ENCODE measurements around the gene CSRP1.
A peak's percentile ranks its signal among the peaks of the same experiment; 100 is the strongest.

Gene CSRP1

GRCh38 chr1:201489643-201490261 is 17.2 kb downstream of the CSRP1 start:
- Histone ChIP-seq H3K36me3 (replicated peaks) (peaks cover 90% of the 10 kb centered on the region), H3K27me3 (replicated peaks) (no peaks in the 10 kb centered on the region), H3K4me3 (ENCODE audit: low read depth, low read length) (no peak overlapping the region), H3K27ac (peak overlapping the region; percentile 83)
- in situ Hi-C loops (cut with HindIII; ENCODE audit: low pct_ligation_motif_present, low sequenced_read_pairs): no loop called here
- no peak for DNase-seq
- TF ChIP-seq, protein P1, sequence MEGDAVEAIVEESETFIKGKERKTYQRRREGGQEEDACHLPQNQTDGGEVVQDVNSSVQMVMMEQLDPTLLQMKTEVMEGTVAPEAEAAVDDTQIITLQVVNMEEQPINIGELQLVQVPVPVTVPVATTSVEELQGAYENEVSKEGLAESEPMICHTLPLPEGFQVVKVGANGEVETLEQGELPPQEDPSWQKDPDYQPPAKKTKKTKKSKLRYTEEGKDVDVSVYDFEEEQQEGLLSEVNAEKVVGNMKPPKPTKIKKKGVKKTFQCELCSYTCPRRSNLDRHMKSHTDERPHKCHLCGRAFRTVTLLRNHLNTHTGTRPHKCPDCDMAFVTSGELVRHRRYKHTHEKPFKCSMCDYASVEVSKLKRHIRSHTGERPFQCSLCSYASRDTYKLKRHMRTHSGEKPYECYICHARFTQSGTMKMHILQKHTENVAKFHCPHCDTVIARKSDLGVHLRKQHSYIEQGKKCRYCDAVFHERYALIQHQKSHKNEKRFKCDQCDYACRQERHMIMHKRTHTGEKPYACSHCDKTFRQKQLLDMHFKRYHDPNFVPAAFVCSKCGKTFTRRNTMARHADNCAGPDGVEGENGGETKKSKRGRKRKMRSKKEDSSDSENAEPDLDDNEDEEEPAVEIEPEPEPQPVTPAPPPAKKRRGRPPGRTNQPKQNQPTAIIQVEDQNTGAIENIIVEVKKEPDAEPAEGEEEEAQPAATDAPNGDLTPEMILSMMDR (IDR thresholded peaks at IDR 0.05; ENCODE audit: low read depth, low read length, missing control alignments): no peak

- no peak overlapping the region for H3K4me3 ChIP-seq (ENCODE audit: low read depth, low read length)
- H3K27me3 ChIP-seq (replicated peaks): no peaks in the 10 kb centered on the region
- TF ChIP-seq, protein P1 (IDR thresholded peaks at IDR 0.05; ENCODE audit: low read depth, low read length, missing control alignments): no peak
- DNase-seq: peak; percentile 91
- peak overlapping the region; percentile 83 for H3K27ac ChIP-seq
- in situ Hi-C loops (cut with HindIII; ENCODE audit: low pct_ligation_motif_present, low sequenced_read_pairs): no loop called here
- peaks cover 92% of the 10 kb centered on the region for H3K36me3 ChIP-seq (replicated peaks)
Measured at GRCh38 chr1:201488830-201489589, 17.9 kb downstream of the CSRP1 start.

GRCh38 chr1:201487742-201488141 is 19.2 kb downstream of the CSRP1 start:
- Histone ChIP-seq H3K4me3 (ENCODE audit: low read depth, low read length) (no peak overlapping the region), H3K36me3 (replicated peaks) (peaks cover 92% of the 10 kb centered on the region), H3K27me3 (replicated peaks) (no peaks in the 10 kb centered on the region), H3K27ac (no peak overlapping the region)
- in situ Hi-C loops (cut with HindIII; ENCODE audit: low pct_ligation_motif_present, low sequenced_read_pairs): no loop called here
- no peak for DNase-seq
- TF ChIP-seq, protein P1 (IDR thresholded peaks at IDR 0.05; ENCODE audit: low read depth, low read length, missing control alignments): no peak

DNA sequence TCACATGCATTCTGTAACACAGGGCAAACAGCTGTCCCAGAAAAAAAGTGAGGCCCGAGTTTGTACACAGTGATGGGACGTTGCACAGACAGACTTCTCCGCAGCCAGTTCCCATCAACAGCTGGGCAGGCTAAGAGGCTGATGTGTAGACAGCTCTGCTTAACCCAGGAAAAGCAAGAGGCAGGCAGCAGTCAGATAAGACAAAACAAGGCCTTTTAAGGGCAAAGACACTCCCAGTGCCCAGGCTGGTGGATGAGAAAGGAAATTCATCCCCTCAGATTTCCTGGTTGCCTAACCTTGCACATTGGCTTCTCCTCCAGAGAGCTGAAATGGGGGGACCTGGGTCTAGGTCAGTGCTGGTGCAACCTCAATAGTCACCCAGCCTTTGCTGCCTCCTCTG is 20.7 kb downstream of the CSRP1 start:
- Histone ChIP-seq H3K36me3 (replicated peaks) (peaks cover 82% of the 10 kb centered on the region), H3K4me3 (ENCODE audit: low read depth, low read length) (no peak overlapping the region), H3K27me3 (replicated peaks) (no peaks in the 10 kb centered on the region), H3K27ac (no peak overlapping the region)
- in situ Hi-C loops (cut with HindIII; ENCODE audit: low pct_ligation_motif_present, low sequenced_read_pairs): no loop called here
- DNase-seq: no peak
- TF ChIP-seq, protein P1 (IDR thresholded peaks at IDR 0.05; ENCODE audit: low read depth, low read length, missing control alignments): no peak

GRCh38 chr1:201485184-201485774 is 21.6 kb downstream of the CSRP1 start:
- no peaks in the 10 kb centered on the region for H3K27me3 ChIP-seq (replicated peaks)
- H3K4me3 ChIP-seq (ENCODE audit: low read depth, low read length): no peak overlapping the region
- H3K27ac ChIP-seq: no peak overlapping the region
- TF ChIP-seq, protein P1 (IDR thresholded peaks at IDR 0.05; ENCODE audit: low read depth, low read length, missing control alignments): no peak
- in situ Hi-C loops (cut with HindIII; ENCODE audit: low pct_ligation_motif_present, low sequenced_read_pairs): no loop called here
- H3K36me3 ChIP-seq (replicated peaks): peaks cover 77% of the 10 kb centered on the region
- DNase-seq: no peak
